NCI-H460 (cell line): ENCODE measurements around the gene MXD4. TPM values are rescaled to one million over a fixed set of nuclear protein-coding genes. Genes with fewer than 3 reads are reported as not detected.

Source experiments
- DNase-seq: peaks from one replicate; pipeline ENCODE4 v3.0.0-alpha.2; 2016; ENCODE audit warnings: low read depth; ENCODE audit errors: extremely low read depth
- total RNA-seq: library from RNA; depleted of rRNA; stranded (reverse); fragments of >200 nt; shearing (Covaris generic); gene quantifications from 2 replicates; pipeline ENCODE4 v1.2.3, GENCODE V29; 2014

MXD4 gene
- total RNA-seq, 1 experiment from 2014 or later, result 12.8 TPM

DNA sequence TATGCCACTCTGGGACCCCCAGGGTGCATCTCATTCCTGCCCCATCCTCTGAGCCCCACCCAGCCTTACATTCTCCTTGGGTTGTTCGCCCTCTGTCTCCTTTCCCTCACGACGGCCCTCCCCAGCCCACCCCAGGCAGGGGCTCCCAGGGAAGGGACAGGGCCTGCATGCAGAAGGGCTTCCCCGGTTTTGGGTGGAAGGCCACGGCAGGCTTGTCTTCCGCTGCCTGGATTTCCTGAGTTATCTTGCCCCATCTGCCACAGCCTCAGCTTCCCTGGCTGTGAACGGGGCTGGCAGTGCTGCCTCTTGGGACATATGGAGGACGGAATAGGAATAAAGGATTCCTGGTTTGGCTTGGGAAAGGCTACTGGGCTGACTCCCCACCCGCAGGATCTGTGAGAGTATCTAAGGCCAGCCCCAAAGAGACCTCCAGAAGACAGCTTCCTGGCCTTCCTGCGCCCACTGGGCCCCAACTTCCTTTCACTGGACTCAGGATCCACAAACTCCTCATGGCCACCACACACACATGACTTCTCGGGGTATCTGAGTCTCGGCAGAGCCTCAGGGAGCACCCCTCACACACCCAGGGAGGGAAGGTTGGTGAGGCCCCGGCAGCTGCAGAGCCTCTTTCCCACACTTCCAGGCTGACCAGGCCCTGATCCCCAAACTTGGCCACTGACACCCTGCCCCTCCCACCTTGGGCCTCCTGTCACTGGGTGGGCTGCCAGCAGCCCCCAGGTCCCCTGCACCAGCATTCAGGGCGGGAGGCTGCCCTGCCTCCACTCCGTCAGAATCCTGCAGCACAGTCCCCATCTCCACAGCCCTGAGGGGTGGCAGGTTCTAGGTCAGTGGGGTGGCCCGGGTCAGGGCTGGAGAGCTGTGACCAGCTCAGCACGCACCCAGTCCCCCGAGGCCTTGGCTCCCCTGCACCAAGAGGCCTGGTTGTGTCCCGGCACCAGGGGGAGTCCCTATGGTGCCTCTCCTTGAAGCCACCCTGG is 3.5 kb upstream of the MXD4 start:
- DNase-seq, result no peak

DNA sequence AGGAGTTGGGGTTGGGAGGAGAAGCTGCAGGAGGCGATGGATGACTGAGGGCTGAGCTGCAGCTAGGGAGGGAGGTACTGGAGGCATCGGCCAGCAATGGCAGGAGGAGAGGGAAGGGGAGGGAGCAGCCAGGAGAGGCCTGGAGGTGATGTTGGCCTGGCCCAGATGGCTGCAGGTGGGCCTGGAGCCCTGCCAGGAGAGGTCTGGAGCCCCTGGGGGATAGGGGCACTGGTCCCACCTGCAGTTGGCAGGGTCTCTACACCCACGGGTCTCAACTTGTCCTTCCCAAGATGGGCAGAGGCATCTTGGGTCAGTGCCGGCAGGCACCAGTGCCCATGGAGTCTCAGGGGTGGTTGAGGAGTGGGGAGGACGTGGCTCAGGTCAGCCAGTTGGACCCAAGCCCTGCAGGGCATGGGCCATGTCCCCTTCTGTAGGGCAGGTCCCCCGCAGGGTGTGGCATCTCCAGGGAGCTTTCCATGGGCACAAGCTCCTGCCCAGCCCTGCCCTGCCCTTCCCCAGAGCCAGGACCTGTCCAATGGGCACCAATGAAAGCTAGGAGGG is 2.7 kb upstream of the MXD4 start:
- no peak for DNase-seq

DNA sequence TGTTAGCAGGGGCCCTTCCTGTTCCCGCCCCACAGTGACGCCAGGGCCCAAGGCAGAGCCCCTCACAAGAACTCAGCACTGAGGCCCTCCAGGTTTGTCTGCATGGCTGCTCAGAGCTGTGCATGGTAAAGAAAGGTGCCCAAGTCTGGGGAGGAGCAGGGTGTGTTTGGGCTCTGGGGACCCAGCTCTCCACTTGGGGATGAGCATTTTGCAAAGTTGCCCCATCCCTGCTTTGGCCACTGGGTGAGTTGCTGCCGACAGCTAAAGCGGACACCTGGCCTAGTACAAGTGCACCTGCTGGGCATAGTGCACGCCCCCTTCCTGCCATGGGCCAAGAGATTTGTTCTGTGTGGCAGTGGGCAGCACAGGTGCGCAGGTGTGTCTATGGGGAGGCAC is 2.0 kb upstream of the MXD4 start:
- no peak for DNase-seq

DNA sequence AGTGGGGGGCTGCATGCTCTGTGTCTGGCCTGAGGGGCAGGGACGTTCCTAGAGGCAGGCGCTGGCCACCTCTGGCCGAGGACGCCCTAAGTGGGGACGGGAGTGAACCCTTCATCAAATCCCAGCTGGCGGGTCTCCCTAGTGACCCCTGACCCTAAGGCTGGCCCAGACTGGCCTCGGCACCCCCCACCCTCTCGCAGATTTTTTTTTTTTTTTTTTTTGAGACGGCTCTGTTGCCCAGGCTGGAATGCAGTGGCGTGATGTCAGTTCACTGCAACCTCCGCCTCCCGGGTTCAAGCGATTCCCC is 988 bp upstream of the MXD4 start:
- no peak for DNase-seq

DNA sequence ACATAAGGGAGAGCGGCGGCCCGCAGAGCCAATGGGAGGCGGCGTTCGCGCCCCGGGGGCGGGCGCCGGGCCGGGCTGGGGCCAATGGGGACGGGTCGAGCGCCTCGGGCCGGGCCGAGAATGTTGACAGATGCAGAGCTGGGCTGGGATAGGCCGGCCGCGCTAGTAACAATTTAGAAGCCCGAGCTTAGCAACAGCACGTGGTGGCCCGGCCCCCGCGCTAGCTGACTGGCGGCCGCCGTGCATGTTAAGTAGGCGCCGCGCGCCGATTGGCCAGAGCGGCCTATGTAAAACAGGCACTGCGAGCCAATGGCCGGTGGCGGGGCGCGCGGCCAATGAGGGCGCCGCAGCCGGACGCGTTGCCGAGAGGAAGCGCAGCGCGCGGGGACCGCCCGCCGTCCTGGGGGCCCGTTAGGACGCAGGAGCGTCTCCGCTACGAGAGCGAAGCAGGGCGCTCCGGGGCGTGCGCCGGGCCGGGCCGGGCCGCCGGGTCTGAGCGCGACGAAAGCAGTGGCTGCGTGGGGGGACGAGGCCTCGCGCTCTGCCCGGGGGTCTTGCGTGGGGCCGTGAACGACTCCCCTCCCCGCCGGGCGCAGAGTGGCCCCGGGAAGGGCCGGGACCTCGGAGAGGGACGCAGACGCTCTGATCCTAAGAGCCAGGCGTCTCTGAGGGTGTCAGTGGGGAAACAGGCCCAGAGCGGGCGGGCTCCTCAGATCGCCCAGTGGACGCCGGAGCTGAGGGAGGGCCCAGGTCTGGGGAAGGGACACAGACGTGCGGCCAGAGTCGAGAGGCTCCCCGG is 435 bp upstream of the MXD4 start:
- DNase-seq, result peak; percentile 97

DNA sequence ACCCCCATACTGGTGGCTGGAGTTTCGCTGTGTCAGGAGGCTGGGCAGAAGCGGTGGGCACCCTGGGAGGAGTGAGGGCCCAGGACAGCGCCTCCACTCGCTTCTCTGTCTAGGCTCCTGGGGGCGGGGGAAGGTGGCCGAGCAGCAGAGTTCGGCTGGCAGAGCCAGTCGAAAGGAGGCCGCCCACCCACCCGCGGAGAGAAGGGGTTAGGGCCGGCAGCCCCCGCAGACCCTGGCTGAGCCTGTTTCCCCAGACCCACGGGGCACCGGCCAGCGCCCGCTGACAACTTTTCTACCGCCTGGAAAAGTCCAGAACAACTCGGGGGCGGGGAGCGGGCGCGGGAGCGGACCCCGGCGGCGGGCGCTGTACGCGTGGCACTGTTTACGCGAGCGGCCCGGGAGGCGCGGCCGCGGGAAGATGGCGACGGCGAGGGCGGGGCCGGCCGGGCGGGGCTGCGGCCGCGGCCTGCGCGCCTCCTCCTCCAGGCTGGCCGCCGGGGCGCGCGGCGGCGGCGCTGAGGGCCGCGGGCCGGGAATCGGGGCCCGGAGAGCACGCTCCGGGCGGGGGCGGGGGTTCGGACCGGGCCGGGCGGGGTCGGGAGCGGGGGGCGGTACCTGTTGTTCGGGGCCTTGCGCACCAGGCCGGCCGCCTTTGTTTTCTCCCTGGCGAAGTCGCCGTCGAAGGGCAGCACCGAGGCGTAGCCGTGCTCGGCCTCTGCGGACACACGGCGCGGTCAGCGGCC is 628 bp downstream of the MXD4 start:
- peak; percentile 22 for DNase-seq

DNA sequence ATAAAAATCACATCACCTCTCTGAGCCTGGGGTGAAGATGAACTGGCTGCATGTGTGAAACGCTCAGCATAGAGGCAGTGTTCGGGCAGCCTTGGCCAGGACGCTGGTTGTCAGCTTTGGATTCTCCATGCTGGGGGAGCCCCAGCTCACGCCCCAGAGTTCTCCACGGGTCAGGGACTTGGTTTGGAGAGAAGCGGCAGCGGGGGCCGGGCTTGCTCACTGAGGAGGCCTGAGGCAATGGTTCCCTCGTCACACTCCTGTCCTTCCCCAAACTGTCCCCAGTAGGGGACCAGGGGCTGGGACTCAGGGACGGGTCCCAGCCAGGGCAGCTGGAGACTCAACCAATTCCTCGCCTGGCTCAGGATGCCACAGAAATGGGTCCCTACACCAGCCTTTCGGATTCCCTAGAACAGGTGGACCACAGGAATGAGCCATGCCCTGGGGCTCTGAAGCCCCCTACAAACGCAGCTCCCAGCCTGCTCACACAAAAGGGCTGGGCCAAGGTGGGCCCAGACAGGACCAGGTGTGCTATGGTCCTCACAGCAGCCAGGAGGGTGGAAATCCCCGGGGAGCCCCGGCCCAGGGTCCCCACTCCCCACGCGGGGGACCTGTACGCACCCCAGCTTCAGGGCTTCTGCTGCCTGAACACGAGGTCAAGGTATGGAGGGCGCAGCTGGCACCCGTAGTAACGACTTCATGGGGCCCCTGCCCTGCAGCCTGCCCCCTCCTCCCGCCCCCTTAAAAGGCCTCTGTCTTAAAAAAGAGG is 1.4 kb downstream of the MXD4 start:
- no peak for DNase-seq

DNA sequence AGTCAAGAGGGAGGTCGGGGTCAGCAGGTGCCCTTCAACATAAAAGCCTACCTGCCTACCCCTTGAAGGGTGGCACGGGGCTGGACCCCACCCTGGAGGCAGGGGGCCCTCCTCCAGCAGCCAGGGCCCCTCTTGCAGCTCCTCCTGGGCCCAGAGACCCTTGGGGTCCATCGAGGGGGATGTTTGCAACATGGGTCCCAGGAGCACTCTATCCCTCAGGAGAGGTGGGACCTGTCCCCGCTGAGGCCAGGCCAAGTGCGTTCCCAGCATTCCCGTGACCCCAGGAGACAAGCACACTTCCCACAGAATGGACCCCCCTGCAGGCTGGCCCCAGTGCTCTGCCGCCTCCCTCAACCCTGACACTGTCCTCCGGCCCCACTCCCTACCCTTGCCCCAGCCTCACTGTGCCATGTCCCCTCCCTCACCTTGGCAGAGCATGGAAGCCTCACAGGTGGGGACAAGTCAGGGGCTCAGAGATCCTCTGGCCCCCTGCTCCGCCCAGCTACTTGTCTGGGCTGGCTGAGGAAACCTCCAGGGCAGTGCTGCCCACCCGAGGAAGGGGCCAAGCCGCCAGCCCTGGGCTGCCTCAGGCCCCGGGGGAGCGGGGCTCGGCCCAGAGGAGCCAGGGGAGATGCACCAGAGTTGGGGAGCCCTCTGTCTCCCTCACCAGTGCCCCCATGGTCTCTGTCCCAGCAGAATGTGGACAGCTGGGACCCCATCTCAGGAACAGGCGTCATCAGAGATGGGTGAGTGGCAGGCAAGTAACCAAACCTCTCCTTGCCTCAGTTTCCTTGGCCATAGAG is 2.2 kb downstream of the MXD4 start:
- DNase-seq, result no peak

DNA sequence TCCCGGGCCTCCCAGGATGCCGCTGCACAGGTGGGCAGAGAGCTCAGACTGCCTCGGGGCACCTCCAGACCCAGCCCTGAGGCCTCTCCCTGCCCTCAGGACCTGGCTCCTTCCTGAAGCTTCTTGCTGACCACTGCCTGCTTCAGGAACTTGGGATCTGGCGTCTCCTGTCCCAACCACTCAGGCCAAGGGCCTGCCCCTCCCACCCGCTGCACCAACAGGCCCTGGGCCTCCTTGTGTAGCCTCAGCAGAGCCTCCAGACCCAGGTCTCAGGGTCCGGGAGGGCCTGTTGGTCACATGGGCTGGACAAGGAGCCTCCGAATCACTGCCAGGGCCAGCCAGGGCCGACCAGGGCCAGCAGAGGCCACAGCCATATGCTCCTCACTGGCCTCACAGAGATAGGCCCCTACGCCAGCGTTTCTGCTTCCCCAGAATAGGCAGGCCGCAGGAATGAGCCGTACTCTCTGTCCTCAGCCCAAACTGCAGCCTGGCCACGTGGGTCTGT is 2.8 kb downstream of the MXD4 start:
- DNase-seq, result no peak

DNA sequence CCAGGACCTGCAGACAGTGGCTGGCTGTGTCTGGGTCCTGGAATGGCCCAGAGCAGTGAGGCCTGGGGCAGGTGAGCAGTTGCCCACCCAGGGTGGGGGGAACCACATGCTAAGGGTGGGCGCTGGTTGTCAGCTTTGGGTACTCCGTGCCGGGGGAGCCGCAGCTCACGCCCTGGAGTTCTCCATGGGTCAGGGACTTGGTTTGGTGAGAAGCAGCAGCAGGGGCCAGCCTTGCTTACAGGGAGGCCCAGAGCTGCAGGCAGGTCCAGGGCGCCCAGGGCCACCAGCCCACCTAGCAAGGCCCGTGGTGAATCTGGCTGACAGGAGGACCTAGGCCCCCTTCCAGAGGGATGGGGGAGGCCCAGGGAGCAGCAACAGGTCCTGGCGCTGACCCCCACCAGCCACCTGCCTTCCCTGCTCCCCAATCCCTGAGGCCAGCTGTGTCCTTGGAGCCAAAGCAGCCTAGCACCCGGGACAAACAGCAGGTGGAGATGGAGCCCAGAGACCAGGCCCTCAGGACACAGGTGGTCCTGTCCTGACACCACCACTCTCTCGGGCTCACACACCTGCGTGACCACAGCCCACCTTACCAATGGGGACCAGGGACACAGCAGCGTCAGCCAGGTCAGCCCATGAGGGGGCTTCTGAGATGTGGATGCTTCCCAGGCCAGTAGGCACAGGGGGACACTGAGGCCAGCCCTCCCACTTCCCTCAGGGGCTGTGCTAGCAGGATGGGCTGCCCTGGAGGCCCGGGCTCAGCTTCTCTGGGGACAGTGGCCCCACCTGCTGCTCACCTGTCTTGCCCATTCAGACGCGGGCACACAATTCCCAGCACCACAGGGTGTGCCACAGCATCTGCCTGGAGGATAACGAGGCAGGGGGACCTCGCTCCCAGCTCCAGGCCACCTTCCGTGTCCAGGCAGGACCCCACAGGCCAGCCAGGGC is 3.5 kb downstream of the MXD4 start:
- DNase-seq, result no peak

DNA sequence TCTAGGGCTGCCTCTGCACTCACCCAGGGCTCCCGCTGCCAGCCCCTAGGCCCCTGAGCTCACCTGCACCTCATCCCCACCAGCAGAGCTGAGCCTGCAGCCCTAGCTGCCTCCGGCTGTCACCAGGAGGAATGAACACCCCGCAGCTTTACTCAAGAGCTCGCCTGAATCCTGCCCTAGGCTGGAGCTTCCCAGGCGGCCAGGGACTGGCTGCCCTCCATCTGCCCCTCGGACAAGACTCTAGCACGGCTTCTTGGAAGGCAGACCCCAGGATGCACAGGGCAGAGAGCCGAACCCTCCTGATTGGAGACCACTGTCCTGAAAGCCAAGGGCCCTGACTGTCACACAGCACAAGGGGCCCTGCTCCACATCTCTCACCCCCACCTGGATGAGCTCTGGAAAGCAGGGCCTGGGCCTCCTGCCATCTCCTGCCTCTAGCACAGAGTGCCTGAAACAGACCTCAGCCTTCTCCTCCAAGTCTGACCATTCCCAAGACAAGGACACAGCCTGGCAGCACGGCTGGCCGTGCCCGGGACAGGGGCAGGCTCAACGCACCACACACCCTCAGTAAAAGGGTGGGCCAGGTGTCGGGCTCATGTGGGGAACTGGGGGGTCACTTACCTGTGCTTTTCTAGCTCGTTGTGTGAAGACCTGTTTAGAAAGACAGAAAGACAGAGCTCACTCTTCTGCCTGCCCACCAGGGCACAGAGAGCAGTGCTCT is 4.4 kb downstream of the MXD4 start:
- DNase-seq, result no peak

DNA sequence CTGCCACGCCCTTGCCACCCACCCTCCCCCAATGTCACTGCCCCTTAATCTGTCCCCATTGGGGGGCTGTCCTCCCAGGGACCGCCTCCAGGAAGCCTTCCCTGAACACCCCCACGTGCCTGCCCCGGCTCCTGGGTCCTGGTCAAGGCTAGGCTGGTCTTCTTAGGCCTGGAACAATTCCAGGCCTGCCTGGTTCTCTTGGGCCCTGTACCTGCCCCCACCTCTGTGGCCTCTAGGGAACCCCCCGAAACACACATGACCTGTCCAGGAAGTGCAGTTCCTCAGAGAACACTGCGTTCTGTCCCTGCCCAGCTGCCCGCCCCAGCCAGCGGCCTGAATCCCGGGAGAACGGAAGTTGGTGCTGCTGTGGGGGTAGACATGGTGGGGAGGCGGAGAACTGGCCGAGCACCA is 5.1 kb downstream of the MXD4 start:
- no peak for DNase-seq

DNA sequence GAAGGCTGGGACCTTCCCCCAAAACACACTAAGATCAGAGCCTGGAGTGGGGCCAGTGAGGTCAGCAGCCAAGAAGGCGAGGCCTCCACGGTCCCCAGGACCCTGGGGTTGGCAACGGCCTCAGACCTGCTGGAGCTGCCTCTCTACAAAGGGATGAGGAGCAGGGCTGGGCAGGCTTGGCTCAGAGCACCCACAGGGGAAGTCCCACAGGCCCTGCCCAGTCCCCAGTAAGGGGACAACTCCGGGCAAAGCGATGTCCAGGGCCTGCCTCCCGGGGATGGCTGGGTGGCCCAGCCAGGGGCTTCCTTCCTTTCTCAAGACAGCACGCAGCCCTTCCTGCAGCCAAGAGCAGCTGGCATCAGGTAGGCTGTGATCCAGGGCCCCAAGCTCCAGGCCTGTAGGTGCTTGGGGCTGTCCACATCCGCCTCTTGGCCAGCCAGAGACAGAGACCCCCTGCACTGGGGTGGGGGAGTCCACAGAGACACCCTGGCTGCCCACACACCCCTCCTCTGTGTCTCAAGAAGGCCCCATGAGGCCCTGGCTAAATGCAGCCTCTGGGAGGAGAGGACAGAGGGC is 5.7 kb downstream of the MXD4 start:
- no peak for DNase-seq

DNA sequence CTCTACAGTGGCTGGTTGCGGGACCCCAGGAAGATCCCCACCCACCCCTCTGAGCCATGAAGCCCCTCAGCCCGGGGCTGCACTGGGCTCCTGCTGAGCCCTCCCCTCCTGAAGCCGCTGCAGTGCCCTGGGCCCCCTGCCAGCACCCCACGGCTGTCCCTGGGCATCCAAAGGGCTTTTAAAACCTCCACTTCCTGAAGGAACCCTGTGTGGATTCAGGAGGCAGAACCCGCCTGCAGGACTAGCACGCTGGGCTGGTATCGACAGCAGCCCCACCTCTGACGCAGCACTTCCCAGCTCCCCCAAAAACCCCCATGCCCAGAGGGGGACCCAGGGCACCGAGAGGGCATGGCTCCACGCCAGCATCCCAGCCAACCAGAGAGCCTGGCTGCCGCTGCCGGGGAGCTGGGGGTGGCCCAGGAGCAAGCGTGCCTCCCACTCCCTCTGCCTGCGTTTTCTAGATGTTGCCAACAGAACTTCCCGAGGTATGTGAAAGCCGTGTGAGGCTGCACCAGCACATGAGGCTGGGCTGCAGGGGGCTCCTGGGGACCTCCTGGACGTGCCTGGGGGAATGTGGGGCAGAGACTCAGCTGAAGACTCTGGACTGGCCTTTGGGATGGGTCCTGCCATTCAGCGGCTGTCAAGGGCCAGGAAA is 6.3 kb downstream of the MXD4 start:
- DNase-seq, result no peak

DNA sequence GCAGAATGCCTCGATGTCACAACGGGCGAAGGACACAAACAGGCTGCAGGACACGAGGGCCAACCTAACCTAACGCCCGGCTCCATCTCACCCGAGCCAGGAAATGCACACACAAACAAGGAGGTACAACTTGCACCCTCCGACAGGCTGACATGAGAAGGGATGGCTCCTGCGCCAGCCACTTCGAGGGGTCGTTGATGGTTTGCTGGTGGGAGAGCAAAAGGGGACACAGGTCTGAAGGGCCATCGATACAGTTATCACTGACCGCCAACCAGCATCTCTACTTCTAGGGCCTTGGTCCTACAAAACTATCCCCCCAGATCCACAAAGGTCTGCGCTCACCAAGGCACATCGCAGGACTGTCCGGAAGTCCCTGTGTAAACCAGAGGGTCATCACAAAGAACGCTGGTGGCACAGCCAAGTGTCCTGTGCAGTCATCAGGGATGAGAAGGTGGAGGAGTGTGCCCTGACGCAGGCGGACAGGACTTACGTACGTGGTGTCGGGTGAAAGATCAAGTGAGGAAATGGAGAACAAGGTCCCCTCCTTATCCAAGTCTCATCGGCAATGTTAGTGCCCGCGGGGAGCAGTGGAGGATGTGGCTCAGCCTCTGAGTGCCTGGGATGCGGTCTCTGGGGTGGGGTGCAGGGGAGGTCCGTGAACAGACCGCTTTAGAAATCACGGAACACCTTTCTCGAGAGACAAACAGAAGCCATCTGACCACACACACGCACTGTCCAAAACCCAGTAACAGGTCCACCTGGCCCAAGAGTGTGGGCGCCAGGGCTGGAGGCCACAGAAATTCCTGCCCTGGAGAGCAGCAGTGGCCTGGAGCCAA is 7.0 kb downstream of the MXD4 start:
- no peak for DNase-seq
